Measurements from ENCODE around the gene MAMSTR. TPM values are rescaled to one million over a fixed set of nuclear protein-coding genes. Genes with fewer than 3 reads are reported as not detected.

Gene MAMSTR
- total and polyA plus RNA-seq, 9 of the 15 experiments (the other 6 are each of a cell fraction or from before 2014, with no cell fraction given) = 0.08 to 1.00 (median 0.40) TPM; not detected in 1

- TF ChIP-seq UBTF (IDR thresholded peaks at IDR 0.05; ENCODE audit: borderline replicate concordance in 1 of 2, low read depth in 2 of 2, low read length in 2 of 2) (no peak), RNF2 (IDR thresholded peaks at IDR 0.05) (0 out of 2 replicates have a peak, but pooled peaks have one; percentile 37), ZNF830 (CRISPR knock-in tag; IDR thresholded peaks at IDR 0.05) (no peak), AFF4 (CRISPR knock-in tag; IDR thresholded peaks at IDR 0.05) (no peak), ZNF175 (CRISPR knock-in tag; IDR thresholded peaks at IDR 0.05; ENCODE audit: low read depth) (no peak), HOXB6 (CRISPR knock-in tag; IDR thresholded peaks at IDR 0.05; ENCODE audit: borderline replicate concordance) (no peak), CHD4 (IDR thresholded peaks at IDR 0.05; ENCODE audit: insufficient read depth, insufficient replicate concordance, low read depth, low read length, poor library complexity, severe bottlenecking) (no peak), KAT7 (CRISPR knock-in tag; IDR thresholded peaks at IDR 0.05; ENCODE audit: borderline replicate concordance) (no peak), GABPA (tag; conservative IDR thresholded peaks at IDR 0.05; ENCODE audit: low read depth) (peak; percentile 49), CREM (IDR thresholded peaks at IDR 0.05; ENCODE audit: low read depth) (no peak), ARID2 (IDR thresholded peaks at IDR 0.05) (no peak), ZSCAN29 (IDR thresholded peaks at IDR 0.05) (no peak), IRF9 (tag; IDR thresholded peaks at IDR 0.05) (no peak), BRF2 (IDR thresholded peaks at IDR 0.05; ENCODE audit: borderline replicate concordance, insufficient read depth, insufficient read length) (no peak), ARHGAP35 (IDR thresholded peaks at IDR 0.05; ENCODE audit: partially characterized antibody) (no peak), SIN3B (IDR thresholded peaks at IDR 0.05; ENCODE audit: low read depth) (no peak), NRF1 (conservative IDR thresholded peaks at IDR 0.05 in 1 of 2, IDR thresholded peaks at IDR 0.05 in 1 of 2) (no peak), MEF2D (tag; conservative IDR thresholded peaks at IDR 0.05; ENCODE audit: low read depth) (no peak)
- TF ChIP-seq, protein P1, sequence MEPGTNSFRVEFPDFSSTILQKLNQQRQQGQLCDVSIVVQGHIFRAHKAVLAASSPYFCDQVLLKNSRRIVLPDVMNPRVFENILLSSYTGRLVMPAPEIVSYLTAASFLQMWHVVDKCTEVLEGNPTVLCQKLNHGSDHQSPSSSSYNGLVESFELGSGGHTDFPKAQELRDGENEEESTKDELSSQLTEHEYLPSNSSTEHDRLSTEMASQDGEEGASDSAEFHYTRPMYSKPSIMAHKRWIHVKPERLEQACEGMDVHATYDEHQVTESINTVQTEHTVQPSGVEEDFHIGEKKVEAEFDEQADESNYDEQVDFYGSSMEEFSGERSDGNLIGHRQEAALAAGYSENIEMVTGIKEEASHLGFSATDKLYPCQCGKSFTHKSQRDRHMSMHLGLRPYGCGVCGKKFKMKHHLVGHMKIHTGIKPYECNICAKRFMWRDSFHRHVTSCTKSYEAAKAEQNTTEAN (CRISPR knock-in tag; IDR thresholded peaks at IDR 0.05) = no peak
Observed at GRCh38 chr19:48698046-48698445, 21.5 kb downstream of the MAMSTR start (continued).

Measured in K562 (cell line).